GM23338 (cell line): ENCODE results near the gene ROBO3. TPM values are rescaled to one million over a fixed set of nuclear protein-coding genes. Genes with fewer than 3 reads are reported as not detected.

Experiments used
- ATAC-seq: fragments of 200-7000 bp; cut with Tn5 transposase; 3 replicates; pipeline ENCODE4 v1.9.1; 2020
- DNase-seq: peaks from one replicate; pipeline ENCODE4 v3.0.0-alpha.2; 2015; ENCODE audit warnings: low spot score
- H2AFZ ChIP-seq: fragments of 200-600 bp; sonication (generic); 2 replicates; pipeline ENCODE4 v1.8.0; 2016; ENCODE audit warnings: antibody characterized with exemption, mild to moderate bottlenecking, moderate library complexity
- H3F3A ChIP-seq: fragments of 200-600 bp; sonication (generic); replicated peaks from 2 replicates; pipeline ENCODE4 v1.8.0; 2017; ENCODE audit warnings: antibody characterized with exemption, mixed run types, low read depth
- H3K27ac ChIP-seq: fragments of 200-600 bp; sonication (generic); 2 replicates; pipeline ENCODE4 v1.6.1; 2016; ENCODE audit warnings: low read depth
- H3K27me3 ChIP-seq: fragments of 200-600 bp; sonication (generic); 2 replicates; pipeline ENCODE4 v1.8.0; 2016; ENCODE audit warnings: mild to moderate bottlenecking, mixed run types, moderate library complexity; ENCODE audit not compliant: insufficient read depth
- H3K36me3 ChIP-seq: fragments of 200-600 bp; sonication (generic); 2 replicates; pipeline ENCODE4 v1.8.0; 2016; ENCODE audit warnings: mild to moderate bottlenecking; ENCODE audit not compliant: insufficient read depth
- H3K4me1 ChIP-seq: fragments of 200-600 bp; sonication (generic); 2 replicates; pipeline ENCODE4 v1.8.0; 2016; ENCODE audit warnings: mild to moderate bottlenecking, moderate library complexity; ENCODE audit not compliant: insufficient read depth
- H3K4me2 ChIP-seq: fragments of 200-600 bp; sonication (generic); 2 replicates; pipeline ENCODE4 v1.7.1; 2017; ENCODE audit warnings: mixed run types
- H3K4me3 ChIP-seq: fragments of 200-600 bp; sonication (generic); 2 replicates; pipeline ENCODE4 v1.6.1; 2016; ENCODE audit warnings: mixed run types
- H3K79me2 ChIP-seq: fragments of 200-600 bp; sonication (generic); replicated peaks from 2 replicates; pipeline ENCODE4 v1.8.0; 2017; ENCODE audit warnings: mild to moderate bottlenecking; ENCODE audit not compliant: insufficient read depth
- H3K9me2 ChIP-seq: fragments of 200-600 bp; sonication (generic); 2 replicates; pipeline ENCODE4 v1.8.0; 2017; ENCODE audit not compliant: insufficient read depth
- H4K20me1 ChIP-seq: fragments of 200-600 bp; sonication (generic); replicated peaks from 2 replicates; pipeline ENCODE4 v1.8.0; 2017; ENCODE audit warnings: mild to moderate bottlenecking; ENCODE audit not compliant: insufficient read depth
- H3K27ac Mint-ChIP-seq: 2 replicates; pipeline ENCODE4 v1.8.0; 2020; ENCODE audit warnings: inconsistent platforms, mild to moderate bottlenecking, moderate library complexity, mixed read lengths
- H3K27me3 Mint-ChIP-seq: 3 replicates; pipeline ENCODE4 v1.8.0; 2022; ENCODE audit warnings: low read depth, mild to moderate bottlenecking, moderate library complexity, mixed read lengths, inconsistent platforms; ENCODE audit not compliant: insufficient read depth, poor library complexity
- H3K36me3 Mint-ChIP-seq: 3 replicates; pipeline ENCODE4 v1.8.0; 2021; ENCODE audit warnings: low read depth, mild to moderate bottlenecking, inconsistent platforms, moderate library complexity, mixed read lengths
- H3K4me1 Mint-ChIP-seq: 3 replicates; pipeline ENCODE4 v1.8.0; 2020; ENCODE audit warnings: mild to moderate bottlenecking, inconsistent platforms, mixed read lengths
- H3K4me3 Mint-ChIP-seq: 3 replicates; pipeline ENCODE4 v1.8.0; 2021; ENCODE audit warnings: moderate library complexity, mild to moderate bottlenecking, inconsistent platforms, mixed read lengths
- H3K9me3 Mint-ChIP-seq: 3 replicates; pipeline ENCODE4 v1.8.0; 2020; ENCODE audit warnings: moderate library complexity, mild to moderate bottlenecking, inconsistent platforms, mixed read lengths
- CTCF ChIP-seq, 2 experiments: fragments of 200-600 bp in 1 of 2; sonication (generic) in 1 of 2; conservative IDR thresholded peaks; 2 replicates each; pipeline versions ENCODE4 v1.5.1 to v1.6.1; 2016 to 2017; ENCODE audit warnings: antibody characterized with exemption in 2 of 2, low read depth in 2 of 2, mild to moderate bottlenecking in 2 of 2, moderate library complexity in 1 of 2
- ETS1 ChIP-seq: IDR thresholded peaks from 2 replicates; pipeline ENCODE4 v1.6.1; 2016; ENCODE audit warnings: antibody characterized with exemption
- EZH2 ChIP-seq: fragments of 200-600 bp; sonication (generic); IDR thresholded peaks from one replicate; pipeline ENCODE4 v1.8.0; 2017; ENCODE audit warnings: antibody characterized with exemption, mild to moderate bottlenecking, low read depth; ENCODE audit not compliant: unreplicated experiment
- long read RNA-seq: library from polyadenylated mRNA; unstranded; transcript quantifications from one replicate; pipeline ENCODE4 v2.0.0, GENCODE V29; 2020; ENCODE audit not compliant: unreplicated experiment
- polyA plus RNA-seq: library from polyadenylated mRNA; unstranded; fragments of >200 nt; fragmentation: Nextera tagmentation; extraction: Ambion mirVana; gene quantifications from 2 replicates; pipeline ENCODE4 v1.2.1, GENCODE V29; 2016
- total RNA-seq: library from RNA; depleted of rRNA; stranded (reverse); fragments of >200 nt; shearing (Covaris generic); gene quantifications from 2 replicates; pipeline ENCODE4 v1.2.3, GENCODE V29; 2014; rRNA removed
- TF ChIP-seq, protein P1 (sequence below): IDR thresholded peaks from one replicate; pipeline ENCODE4 v1.6.1; 2018; ENCODE audit warnings: antibody characterized with exemption; ENCODE audit not compliant: unreplicated experiment

The ROBO3 gene, protein sequence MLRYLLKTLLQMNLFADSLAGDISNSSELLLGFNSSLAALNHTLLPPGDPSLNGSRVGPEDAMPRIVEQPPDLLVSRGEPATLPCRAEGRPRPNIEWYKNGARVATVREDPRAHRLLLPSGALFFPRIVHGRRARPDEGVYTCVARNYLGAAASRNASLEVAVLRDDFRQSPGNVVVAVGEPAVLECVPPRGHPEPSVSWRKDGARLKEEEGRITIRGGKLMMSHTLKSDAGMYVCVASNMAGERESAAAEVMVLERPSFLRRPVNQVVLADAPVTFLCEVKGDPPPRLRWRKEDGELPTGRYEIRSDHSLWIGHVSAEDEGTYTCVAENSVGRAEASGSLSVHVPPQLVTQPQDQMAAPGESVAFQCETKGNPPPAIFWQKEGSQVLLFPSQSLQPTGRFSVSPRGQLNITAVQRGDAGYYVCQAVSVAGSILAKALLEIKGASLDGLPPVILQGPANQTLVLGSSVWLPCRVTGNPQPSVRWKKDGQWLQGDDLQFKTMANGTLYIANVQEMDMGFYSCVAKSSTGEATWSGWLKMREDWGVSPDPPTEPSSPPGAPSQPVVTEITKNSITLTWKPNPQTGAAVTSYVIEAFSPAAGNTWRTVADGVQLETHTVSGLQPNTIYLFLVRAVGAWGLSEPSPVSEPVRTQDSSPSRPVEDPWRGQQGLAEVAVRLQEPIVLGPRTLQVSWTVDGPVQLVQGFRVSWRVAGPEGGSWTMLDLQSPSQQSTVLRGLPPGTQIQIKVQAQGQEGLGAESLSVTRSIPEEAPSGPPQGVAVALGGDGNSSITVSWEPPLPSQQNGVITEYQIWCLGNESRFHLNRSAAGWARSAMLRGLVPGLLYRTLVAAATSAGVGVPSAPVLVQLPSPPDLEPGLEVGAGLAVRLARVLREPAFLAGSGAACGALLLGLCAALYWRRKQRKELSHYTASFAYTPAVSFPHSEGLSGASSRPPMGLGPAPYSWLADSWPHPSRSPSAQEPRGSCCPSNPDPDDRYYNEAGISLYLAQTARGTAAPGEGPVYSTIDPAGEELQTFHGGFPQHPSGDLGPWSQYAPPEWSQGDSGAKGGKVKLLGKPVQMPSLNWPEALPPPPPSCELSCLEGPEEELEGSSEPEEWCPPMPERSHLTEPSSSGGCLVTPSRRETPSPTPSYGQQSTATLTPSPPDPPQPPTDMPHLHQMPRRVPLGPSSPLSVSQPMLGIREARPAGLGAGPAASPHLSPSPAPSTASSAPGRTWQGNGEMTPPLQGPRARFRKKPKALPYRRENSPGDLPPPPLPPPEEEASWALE (N-terminal part only)
- total RNA-seq (8.0 and 17.0 TPM in 2 replicates), polyA plus RNA-seq (21.0 and 21.4 TPM in 2 replicates)
- long read RNA-seq, partial matches to known transcripts: 0 of 9 reads
- long read RNA-seq, other reads (novel, unspliced or antisense): 9 of 9 reads

DNA sequence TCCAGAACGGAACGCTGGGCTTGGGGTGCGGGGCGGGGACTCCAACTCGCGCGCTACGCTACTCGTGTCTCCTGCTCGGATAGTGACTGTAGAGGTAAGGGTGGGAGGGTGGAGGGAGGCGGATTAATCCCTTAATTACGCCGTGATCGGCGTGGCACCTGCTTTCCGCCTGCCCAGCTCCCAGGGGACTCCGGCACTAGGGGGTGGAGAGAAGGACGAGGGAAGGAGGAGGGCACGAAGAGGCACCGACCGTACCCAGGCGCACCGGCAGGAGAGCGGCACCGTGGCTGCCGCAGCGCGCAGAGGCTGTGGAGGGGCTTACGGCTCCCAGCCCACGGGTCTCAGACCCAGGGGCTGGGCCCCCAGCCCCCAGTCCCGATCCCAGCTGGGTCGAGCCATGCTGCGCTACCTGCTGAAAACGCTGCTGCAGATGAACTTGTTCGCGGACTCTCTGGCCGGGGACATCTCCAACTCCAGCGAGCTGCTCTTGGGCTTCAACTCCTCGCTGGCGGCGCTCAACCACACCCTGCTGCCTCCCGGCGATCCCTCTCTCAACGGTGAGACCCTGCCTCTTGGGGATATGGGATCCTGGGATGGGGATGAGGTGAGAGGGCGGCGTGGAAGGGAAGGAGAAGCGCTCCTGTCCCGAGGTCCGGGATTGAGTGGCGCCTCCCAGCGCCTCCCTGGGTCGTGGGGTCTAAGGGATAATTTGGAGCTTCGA, at the start of gene ROBO3:
Gene ROBO3, plus strand, starts transcription at position 252 of the 721 bp plus-strand sequence. Its CDS starts 146 bp downstream, at position 398.
- no peak within 1 kb of the TSS for H3K27ac Mint-ChIP-seq
- TF ChIP-seq EZH2 (peak; percentile 69), CTCF (conservative IDR thresholded peaks at IDR 0.05; ENCODE audit: low read depth in 2 of 2) (no peak), ETS1 (no peak)
- TF ChIP-seq, protein P1, sequence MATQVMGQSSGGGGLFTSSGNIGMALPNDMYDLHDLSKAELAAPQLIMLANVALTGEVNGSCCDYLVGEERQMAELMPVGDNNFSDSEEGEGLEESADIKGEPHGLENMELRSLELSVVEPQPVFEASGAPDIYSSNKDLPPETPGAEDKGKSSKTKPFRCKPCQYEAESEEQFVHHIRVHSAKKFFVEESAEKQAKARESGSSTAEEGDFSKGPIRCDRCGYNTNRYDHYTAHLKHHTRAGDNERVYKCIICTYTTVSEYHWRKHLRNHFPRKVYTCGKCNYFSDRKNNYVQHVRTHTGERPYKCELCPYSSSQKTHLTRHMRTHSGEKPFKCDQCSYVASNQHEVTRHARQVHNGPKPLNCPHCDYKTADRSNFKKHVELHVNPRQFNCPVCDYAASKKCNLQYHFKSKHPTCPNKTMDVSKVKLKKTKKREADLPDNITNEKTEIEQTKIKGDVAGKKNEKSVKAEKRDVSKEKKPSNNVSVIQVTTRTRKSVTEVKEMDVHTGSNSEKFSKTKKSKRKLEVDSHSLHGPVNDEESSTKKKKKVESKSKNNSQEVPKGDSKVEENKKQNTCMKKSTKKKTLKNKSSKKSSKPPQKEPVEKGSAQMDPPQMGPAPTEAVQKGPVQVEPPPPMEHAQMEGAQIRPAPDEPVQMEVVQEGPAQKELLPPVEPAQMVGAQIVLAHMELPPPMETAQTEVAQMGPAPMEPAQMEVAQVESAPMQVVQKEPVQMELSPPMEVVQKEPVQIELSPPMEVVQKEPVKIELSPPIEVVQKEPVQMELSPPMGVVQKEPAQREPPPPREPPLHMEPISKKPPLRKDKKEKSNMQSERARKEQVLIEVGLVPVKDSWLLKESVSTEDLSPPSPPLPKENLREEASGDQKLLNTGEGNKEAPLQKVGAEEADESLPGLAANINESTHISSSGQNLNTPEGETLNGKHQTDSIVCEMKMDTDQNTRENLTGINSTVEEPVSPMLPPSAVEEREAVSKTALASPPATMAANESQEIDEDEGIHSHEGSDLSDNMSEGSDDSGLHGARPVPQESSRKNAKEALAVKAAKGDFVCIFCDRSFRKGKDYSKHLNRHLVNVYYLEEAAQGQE: no peak
- peak; percentile 10 for ATAC-seq
- DNase-seq: peak; percentile 50
- H3K79me2 ChIP-seq: no peaks in the 10 kb centered on the region
- H3F3A ChIP-seq: no peaks in the 10 kb centered on the region
- peaks cover 100% of the 10 kb centered on the region for H3K27me3 Mint-ChIP-seq
- H3K4me3 Mint-ChIP-seq: peak within 1 kb of the TSS; percentile 65
- H2AFZ ChIP-seq: peak within 1 kb of the TSS; percentile 78
- H3K36me3 Mint-ChIP-seq: no peaks in the 10 kb centered on the region; the same call in 2 of the 3 replicates
- peak within 1 kb of the TSS; percentile 80 for H3K4me2 ChIP-seq
- peaks cover 17% of the 10 kb centered on the region; the same call in 1 of the 2 replicates for H3K4me1 ChIP-seq
- peaks cover 100% of the 10 kb centered on the region for H3K27me3 ChIP-seq
- H3K4me1 Mint-ChIP-seq: peaks cover 39% of the 10 kb centered on the region
- no peaks in the 10 kb centered on the region; the same call in 2 of the 3 replicates for H3K9me3 Mint-ChIP-seq
- H4K20me1 ChIP-seq: peaks cover 29% of the 10 kb centered on the region
- H3K4me3 ChIP-seq: peak within 1 kb of the TSS; percentile 53
- H3K9me2 ChIP-seq: no peaks in the 10 kb centered on the region
- no peaks in the 10 kb centered on the region for H3K36me3 ChIP-seq
- H3K27ac ChIP-seq: no peak within 1 kb of the TSS
